ENCODE results near the gene LSM6.

LSM6 gene

DNA sequence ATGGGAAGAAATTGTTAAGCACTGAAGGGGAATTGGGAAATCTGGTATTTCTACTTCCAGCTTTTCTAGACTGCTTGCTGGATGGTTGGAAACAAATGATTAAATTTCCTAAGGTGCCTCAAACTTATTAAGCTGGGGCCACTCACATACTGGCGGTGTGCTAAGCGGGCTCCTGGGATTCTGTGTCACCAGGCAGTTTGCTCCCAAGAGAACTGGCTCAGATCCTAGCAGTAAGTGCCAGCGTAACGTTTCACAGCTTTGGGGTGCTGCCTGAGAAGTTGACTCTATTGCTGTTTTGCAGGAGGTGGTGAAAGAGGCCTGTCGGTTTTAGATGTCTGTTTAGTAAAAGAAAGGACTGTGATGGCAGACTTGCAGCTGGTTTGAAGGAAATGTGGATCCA, 31.9 kb downstream of the LSM6 start:
- Histone ChIP-seq H3K79me1 (replicated peaks; ENCODE audit: low read length, poor library complexity, severe bottlenecking) (no peaks in the 10 kb centered on the region), H3K4me1 (ENCODE audit: control insufficient read depth, insufficient read depth, low read depth, low read length) (no peaks in the 10 kb centered on the region), H3K27ac (ENCODE audit: low read length, poor library complexity, severe bottlenecking) (no peak overlapping the region), H2AFZ (ENCODE audit: low read depth, low read length) (no peak overlapping the region), H3K4ac (ENCODE audit: low read depth in 1 of 2, low read length in 2 of 2) (no peak overlapping the region), H3K14ac (ENCODE audit: low read length in 2 of 2) (no peak overlapping the region), H4K8ac (ENCODE audit: low read length) (no peak overlapping the region), H3K9ac (ENCODE audit: low read length) (no peak overlapping the region), H2BK12ac (ENCODE audit: low read length in 2 of 2) (no peak overlapping the region), H4K91ac (ENCODE audit: low read length) (no peak overlapping the region), H3K4me2 (ENCODE audit: low read length, poor library complexity, severe bottlenecking) (no peak overlapping the region), H2BK15ac (ENCODE audit: low read depth, poor library complexity, severe bottlenecking) (no peak overlapping the region), H2BK120ac (ENCODE audit: low read depth, low read length) (no peak overlapping the region), H3K9me3 (ENCODE audit: control insufficient read depth, low read length) (no peaks in the 10 kb centered on the region), H2BK5ac (ENCODE audit: low read depth, low read length, poor library complexity, severe bottlenecking) (no peak overlapping the region), H3K23ac (ENCODE audit: low read length in 2 of 2) (no peak overlapping the region), H3K18ac (ENCODE audit: low read depth in 1 of 2, low read length in 2 of 2) (no peak overlapping the region), H3K27me3 (ENCODE audit: control insufficient read depth in 1 of 2, insufficient read depth in 1 of 2, low read length in 2 of 2) (no peaks in the 10 kb centered on the region), H3K4me3 (ENCODE audit: insufficient read depth in 1 of 2, low read depth in 1 of 2, low read length in 2 of 2) (no peak overlapping the region), H2AK5ac (ENCODE audit: low read length, severe bottlenecking) (no peak overlapping the region), H3K36me3 (ENCODE audit: control insufficient read depth in 1 of 2, insufficient read depth in 2 of 2, low read depth in 1 of 2, low read length in 2 of 2) (no peaks in the 10 kb centered on the region)
- WGBS: 89% methylated on average over 5 of the region's 5 CpGs
- DNase-seq: no peak

- Histone ChIP-seq H3K14ac (ENCODE audit: low read length in 2 of 2) (no peak overlapping the region), H2AFZ (ENCODE audit: low read depth, low read length) (no peak overlapping the region), H3K23ac (ENCODE audit: low read length in 2 of 2) (no peak overlapping the region), H3K4me1 (ENCODE audit: control insufficient read depth, insufficient read depth, low read depth, low read length) (no peaks in the 10 kb centered on the region), H3K79me1 (replicated peaks; ENCODE audit: low read length, poor library complexity, severe bottlenecking) (no peaks in the 10 kb centered on the region), H2BK120ac (ENCODE audit: low read depth, low read length) (no peak overlapping the region), H4K8ac (ENCODE audit: low read length) (no peak overlapping the region), H3K36me3 (ENCODE audit: control insufficient read depth in 1 of 2, insufficient read depth in 2 of 2, low read depth in 1 of 2, low read length in 2 of 2) (no peaks in the 10 kb centered on the region), H3K4me2 (ENCODE audit: low read length, poor library complexity, severe bottlenecking) (no peak overlapping the region), H2BK5ac (ENCODE audit: low read depth, low read length, poor library complexity, severe bottlenecking) (no peak overlapping the region), H3K9me3 (ENCODE audit: control insufficient read depth, low read length) (no peaks in the 10 kb centered on the region), H3K18ac (ENCODE audit: low read depth in 1 of 2, low read length in 2 of 2) (no peak overlapping the region), H3K9ac (ENCODE audit: low read length) (no peak overlapping the region), H4K91ac (ENCODE audit: low read length) (no peak overlapping the region), H2BK15ac (ENCODE audit: low read depth, poor library complexity, severe bottlenecking) (no peak overlapping the region), H3K4me3 (ENCODE audit: insufficient read depth in 1 of 2, low read depth in 1 of 2, low read length in 2 of 2) (no peak overlapping the region), H3K27ac (ENCODE audit: low read length, poor library complexity, severe bottlenecking) (no peak overlapping the region), H3K27me3 (ENCODE audit: control insufficient read depth in 1 of 2, insufficient read depth in 1 of 2, low read length in 2 of 2) (no peaks in the 10 kb centered on the region), H2AK5ac (ENCODE audit: low read length, severe bottlenecking) (no peak overlapping the region), H2BK12ac (ENCODE audit: low read length in 2 of 2) (no peak overlapping the region), H3K4ac (ENCODE audit: low read depth in 1 of 2, low read length in 2 of 2) (no peak overlapping the region)
- DNase-seq: no peak
- no CpG with 5 or more reads among the region's 2 CpGs for WGBS
These were observed 35.4 kb downstream of the LSM6 start for GRCh38 chr4:146210890-146211289.

DNA sequence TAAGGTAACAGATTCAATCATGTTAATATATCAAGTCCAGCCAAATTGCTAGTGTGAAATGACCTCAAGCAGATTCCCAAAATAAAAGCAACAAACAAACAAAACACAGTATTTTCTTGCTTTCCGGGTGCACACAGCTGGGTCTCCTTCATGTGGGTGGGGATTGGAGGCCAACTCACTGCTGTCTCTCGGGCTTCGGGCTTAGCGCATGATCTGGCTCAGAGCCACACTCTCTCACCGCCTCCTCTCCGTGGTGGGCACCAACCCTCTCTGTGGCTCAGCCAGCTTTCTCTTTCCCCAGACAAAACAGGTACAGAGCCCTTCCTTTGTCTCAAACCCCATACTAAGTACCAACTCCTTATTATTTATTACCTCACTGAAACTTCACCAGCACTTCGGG, 35.9 kb downstream of the LSM6 start:
- DNase-seq: no peak
- Histone ChIP-seq H3K36me3 (ENCODE audit: control insufficient read depth in 1 of 2, insufficient read depth in 2 of 2, low read depth in 1 of 2, low read length in 2 of 2) (no peaks in the 10 kb centered on the region), H2BK12ac (ENCODE audit: low read length in 2 of 2) (no peak overlapping the region), H3K27ac (ENCODE audit: low read length, poor library complexity, severe bottlenecking) (no peak overlapping the region), H3K4me1 (ENCODE audit: control insufficient read depth, insufficient read depth, low read depth, low read length) (no peaks in the 10 kb centered on the region), H3K9me3 (ENCODE audit: control insufficient read depth, low read length) (no peaks in the 10 kb centered on the region), H2AFZ (ENCODE audit: low read depth, low read length) (no peak overlapping the region), H3K27me3 (ENCODE audit: control insufficient read depth in 1 of 2, insufficient read depth in 1 of 2, low read length in 2 of 2) (no peaks in the 10 kb centered on the region), H3K4me3 (ENCODE audit: insufficient read depth in 1 of 2, low read depth in 1 of 2, low read length in 2 of 2) (no peak overlapping the region), H2BK120ac (ENCODE audit: low read depth, low read length) (no peak overlapping the region), H2AK5ac (ENCODE audit: low read length, severe bottlenecking) (no peak overlapping the region), H3K9ac (ENCODE audit: low read length) (no peak overlapping the region), H3K18ac (ENCODE audit: low read depth in 1 of 2, low read length in 2 of 2) (no peak overlapping the region), H3K23ac (ENCODE audit: low read length in 2 of 2) (no peak overlapping the region), H3K79me1 (replicated peaks; ENCODE audit: low read length, poor library complexity, severe bottlenecking) (no peaks in the 10 kb centered on the region), H2BK15ac (ENCODE audit: low read depth, poor library complexity, severe bottlenecking) (no peak overlapping the region), H2BK5ac (ENCODE audit: low read depth, low read length, poor library complexity, severe bottlenecking) (no peak overlapping the region), H4K91ac (ENCODE audit: low read length) (no peak overlapping the region), H3K14ac (ENCODE audit: low read length in 2 of 2) (no peak overlapping the region), H3K4ac (ENCODE audit: low read depth in 1 of 2, low read length in 2 of 2) (no peak overlapping the region), H3K4me2 (ENCODE audit: low read length, poor library complexity, severe bottlenecking) (no peak overlapping the region), H4K8ac (ENCODE audit: low read length) (no peak overlapping the region)
- WGBS: 79% methylated on average over 6 of the region's 7 CpGs

- no peak overlapping the region for H4K91ac ChIP-seq (ENCODE audit: low read length)
- H3K4ac ChIP-seq (ENCODE audit: low read depth in 1 of 2, low read length in 2 of 2): no peak overlapping the region
- H3K36me3 ChIP-seq (ENCODE audit: control insufficient read depth in 1 of 2, insufficient read depth in 2 of 2, low read depth in 1 of 2, low read length in 2 of 2): no peaks in the 10 kb centered on the region
- 94% methylated on average over 8 of the region's 9 CpGs for WGBS
- H2BK15ac ChIP-seq (ENCODE audit: low read depth, poor library complexity, severe bottlenecking): no peak overlapping the region
- no peaks in the 10 kb centered on the region for H3K27me3 ChIP-seq (ENCODE audit: control insufficient read depth in 1 of 2, insufficient read depth in 1 of 2, low read length in 2 of 2)
- no peak overlapping the region for H2AFZ ChIP-seq (ENCODE audit: low read depth, low read length)
- H4K8ac ChIP-seq (ENCODE audit: low read length): no peak overlapping the region
- no peak overlapping the region for H3K23ac ChIP-seq (ENCODE audit: low read length in 2 of 2)
- H3K18ac ChIP-seq (ENCODE audit: low read depth in 1 of 2, low read length in 2 of 2): no peak overlapping the region
- H3K79me1 ChIP-seq (replicated peaks; ENCODE audit: low read length, poor library complexity, severe bottlenecking): no peaks in the 10 kb centered on the region
- H2BK120ac ChIP-seq (ENCODE audit: low read depth, low read length): no peak overlapping the region
- no peak overlapping the region for H2AK5ac ChIP-seq (ENCODE audit: low read length, severe bottlenecking)
- no peak overlapping the region for H3K27ac ChIP-seq (ENCODE audit: low read length, poor library complexity, severe bottlenecking)
- H3K9me3 ChIP-seq (ENCODE audit: control insufficient read depth, low read length): no peaks in the 10 kb centered on the region
- H2BK12ac ChIP-seq (ENCODE audit: low read length in 2 of 2): no peak overlapping the region
- no peaks in the 10 kb centered on the region for H3K4me1 ChIP-seq (ENCODE audit: control insufficient read depth, insufficient read depth, low read depth, low read length)
- no peak overlapping the region for H3K9ac ChIP-seq (ENCODE audit: low read length)
- no peak overlapping the region for H2BK5ac ChIP-seq (ENCODE audit: low read depth, low read length, poor library complexity, severe bottlenecking)
- no peak overlapping the region for H3K4me3 ChIP-seq (ENCODE audit: insufficient read depth in 1 of 2, low read depth in 1 of 2, low read length in 2 of 2)
- H3K14ac ChIP-seq (ENCODE audit: low read length in 2 of 2): no peak overlapping the region
- DNase-seq: no peak
- H3K4me2 ChIP-seq (ENCODE audit: low read length, poor library complexity, severe bottlenecking): no peak overlapping the region
These were observed 37.3 kb downstream of the LSM6 start for GRCh38 chr4:146212781-146213180.

All from mesenchymal stem cell (in vitro differentiated cells and primary cell).